Large intestine (tissue), 3 donors: ENCODE measurements around the gene CDK5RAP1. TPM values are rescaled to one million over a fixed set of nuclear protein-coding genes. Genes with fewer than 3 reads are reported as not detected.

Experiments
- DNase-seq, 2 donors: peaks; one replicate each; pipeline versions ENCODE4 v3.0.0 to v3.0.0-alpha.2; 2013
- H3K27ac ChIP-seq: one replicate; pipeline ENCODE4 v1.5.1; 2013; ENCODE audit warnings: low read length
- H3K27me3 ChIP-seq: 2 replicates; pipeline ENCODE4 v1.6.1; 2013; ENCODE audit warnings: low read length; ENCODE audit not compliant: control insufficient read depth, insufficient read depth
- H3K36me3 ChIP-seq: 2 replicates; pipeline ENCODE4 v1.6.1; 2013; ENCODE audit warnings: low read length; ENCODE audit not compliant: control insufficient read depth, insufficient read depth
- H3K4me1 ChIP-seq: one replicate; pipeline ENCODE4 v1.6.1; 2013; ENCODE audit warnings: low read length; ENCODE audit not compliant: control insufficient read depth, insufficient read depth
- H3K4me3 ChIP-seq: one replicate; pipeline ENCODE4 v1.5.1; 2013; ENCODE audit warnings: low read length
- H3K9me3 ChIP-seq: one replicate; pipeline ENCODE4 v1.6.1; 2013; ENCODE audit warnings: mild to moderate bottlenecking, low read depth, low read length, moderate library complexity; ENCODE audit not compliant: control insufficient read depth
- WGBS: methylation state at CpG from one replicate; pipeline ENCODE4 v1.1.5; 2013; ENCODE audit warnings: low lambda C conversion rate; ENCODE audit not compliant: insufficient coverage; 5-methylcytosine and 5-hydroxymethylcytosine counted together
- polyA plus RNA-seq: library from polyadenylated mRNA; unstranded; fragments of 120-200 nt; gene quantifications from one replicate; pipeline ENCODE4 v1.2.1, GENCODE V29; 2013

The CDK5RAP1 gene
- polyA plus RNA-seq, 1 donor, result 32.5 TPM

DNA sequence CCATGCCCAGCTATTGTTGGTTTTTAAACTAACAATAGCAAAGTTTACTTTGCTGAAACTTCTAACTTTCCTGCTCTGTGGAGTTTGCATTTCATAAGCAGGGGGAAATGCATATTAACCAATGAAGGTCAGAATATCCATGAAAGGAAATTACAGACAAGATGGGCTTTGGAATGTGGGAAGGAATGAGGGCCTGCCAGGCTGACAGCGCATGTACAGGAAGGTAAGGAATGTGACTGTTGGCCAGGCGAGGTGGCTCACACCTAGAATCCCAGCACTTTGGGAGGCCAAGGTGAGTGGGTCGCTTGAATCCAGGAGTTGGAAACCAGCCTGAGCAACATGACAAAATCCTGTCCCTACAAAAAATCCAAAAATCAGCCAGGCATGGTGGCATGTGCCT is 49.6 kb downstream of the CDK5RAP1 start:
- WGBS, result no CpG with 5 or more reads among the region's 3 CpGs
- Histone ChIP-seq H3K4me3 (no peak overlapping the region), H3K27me3 (no peaks in the 10 kb centered on the region), H3K27ac (no peak overlapping the region), H3K36me3 (peaks cover 13% of the 10 kb centered on the region), H3K9me3 (no peaks in the 10 kb centered on the region), H3K4me1 (no peaks in the 10 kb centered on the region)
- no peak for DNase-seq

DNA sequence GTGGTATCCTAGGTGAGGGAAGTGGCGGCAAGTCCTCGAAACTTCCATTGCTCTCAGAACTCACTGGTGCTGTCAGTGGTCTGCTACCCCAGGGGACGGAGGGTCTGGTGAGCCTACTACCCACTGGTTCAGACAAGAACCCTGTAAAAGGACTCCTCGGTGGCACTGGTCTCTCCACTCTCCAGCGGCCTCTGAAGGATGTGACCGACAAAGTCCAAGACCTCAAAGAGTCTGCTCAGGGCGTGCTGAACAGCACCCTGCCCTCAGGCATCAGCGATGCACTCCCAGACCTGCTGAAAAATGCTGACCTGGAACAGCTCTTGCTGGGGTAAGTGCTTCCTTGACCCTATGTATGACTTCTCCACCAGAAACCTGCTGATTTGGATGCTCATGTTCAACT is 51.8 kb downstream of the CDK5RAP1 start:
- Histone ChIP-seq H3K4me1 (no peaks in the 10 kb centered on the region), H3K36me3 (peaks cover 12% of the 10 kb centered on the region), H3K27ac (no peak overlapping the region), H3K4me3 (no peak overlapping the region), H3K9me3 (no peaks in the 10 kb centered on the region), H3K27me3 (no peaks in the 10 kb centered on the region)
- no CpG with 5 or more reads among the region's 8 CpGs for WGBS
- no peak for DNase-seq

DNA sequence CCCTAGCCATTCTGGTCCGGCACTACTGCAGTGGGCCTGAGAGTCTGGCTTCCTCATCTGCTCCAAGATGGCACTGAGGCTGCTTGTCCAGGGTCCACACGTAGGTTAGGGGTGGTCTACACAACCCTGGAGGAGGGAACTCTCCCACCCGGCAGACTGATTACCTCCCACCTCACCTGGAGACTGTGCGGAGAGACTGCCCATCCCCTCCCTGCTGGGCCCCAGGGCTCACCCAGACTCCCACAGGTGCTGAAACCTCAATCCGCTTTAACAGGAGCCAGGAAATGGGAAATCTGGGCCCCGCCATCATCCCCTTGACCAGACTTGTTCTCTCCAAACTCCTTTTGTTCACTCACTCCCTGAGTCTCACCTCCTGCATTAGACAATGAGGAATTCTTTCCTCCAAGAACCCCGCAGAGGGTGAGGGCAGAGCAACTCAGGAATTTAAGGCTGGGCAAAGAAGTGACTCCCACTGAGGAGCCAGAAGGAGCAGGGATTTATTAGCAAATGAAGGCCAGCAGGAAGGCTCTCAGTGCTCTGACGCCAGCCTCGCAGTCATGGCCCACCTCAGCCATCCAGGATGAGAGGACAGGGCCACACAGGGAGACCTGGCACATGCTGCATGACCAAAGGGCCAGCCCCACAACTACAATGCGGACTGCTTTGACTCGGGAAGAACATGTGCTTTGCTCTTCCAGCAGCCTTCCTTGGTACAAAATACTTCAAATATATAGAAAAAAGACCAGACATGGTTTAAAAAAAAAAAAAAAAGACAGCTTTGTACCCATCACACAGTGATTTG is 53.0 kb downstream of the CDK5RAP1 start:
- WGBS, result 100% methylated on average over 1 of the region's 11 CpGs
- no peak overlapping the region for H3K27ac ChIP-seq
- peaks cover 11% of the 10 kb centered on the region for H3K36me3 ChIP-seq

DNA sequence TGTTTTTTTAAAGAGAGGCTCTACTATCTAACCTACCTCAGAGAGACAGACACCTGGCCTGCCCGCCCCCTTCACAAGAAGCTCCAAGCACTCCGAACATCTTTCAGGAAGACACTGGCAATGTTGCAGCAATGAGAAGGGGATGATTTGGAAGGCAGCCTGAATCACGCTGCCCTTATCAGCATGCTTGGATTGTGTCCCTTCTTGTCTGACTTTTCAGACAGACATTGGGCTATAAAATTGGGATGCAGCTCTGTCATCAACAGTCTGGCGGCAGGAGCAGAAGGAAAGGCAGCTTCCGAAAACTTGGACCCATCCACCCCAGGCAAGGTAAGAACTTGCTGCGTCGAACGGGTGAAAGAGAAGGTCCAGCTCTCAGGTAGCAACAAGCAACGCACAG is 56.0 kb downstream of the CDK5RAP1 start:
- DNase-seq, result no peak
- peaks cover 6% of the 10 kb centered on the region for H3K36me3 ChIP-seq
- no peak overlapping the region for H3K4me3 ChIP-seq
- H3K9me3 ChIP-seq, result no peaks in the 10 kb centered on the region
- no peaks in the 10 kb centered on the region for H3K27me3 ChIP-seq
- no peak overlapping the region for H3K27ac ChIP-seq
- no peaks in the 10 kb centered on the region for H3K4me1 ChIP-seq
- no CpG with 5 or more reads among the region's 9 CpGs for WGBS

More for the DNA sequence above, 53.0 kb downstream of the CDK5RAP1 start:
- no peaks in the 10 kb centered on the region for H3K9me3 ChIP-seq
- H3K27me3 ChIP-seq, result no peaks in the 10 kb centered on the region
- no peak overlapping the region for H3K4me3 ChIP-seq
- no peaks in the 10 kb centered on the region for H3K4me1 ChIP-seq
- no peak for DNase-seq

DNA sequence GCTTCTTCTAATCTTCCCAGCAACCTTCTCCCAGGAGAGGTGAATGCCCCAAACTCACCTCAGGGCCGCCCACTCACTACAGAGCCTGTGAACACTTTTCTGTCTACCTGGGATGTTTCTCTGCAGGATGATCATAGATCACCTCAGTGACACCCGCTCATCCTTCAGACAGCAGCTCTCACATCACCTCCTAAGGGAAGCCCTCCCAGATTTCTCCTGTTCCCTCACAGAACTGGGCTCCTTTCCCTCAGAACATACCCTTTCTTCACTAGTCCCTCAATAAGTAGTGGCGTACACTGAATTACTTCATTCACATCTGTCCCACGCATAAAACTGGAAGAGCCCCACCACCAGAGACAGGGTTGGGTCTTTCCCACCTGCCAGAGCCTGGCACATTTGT is 57.8 kb downstream of the CDK5RAP1 start:
- Histone ChIP-seq H3K27ac (no peak overlapping the region), H3K27me3 (no peaks in the 10 kb centered on the region), H3K36me3 (no peaks in the 10 kb centered on the region), H3K4me3 (no peak overlapping the region), H3K4me1 (no peaks in the 10 kb centered on the region), H3K9me3 (no peaks in the 10 kb centered on the region)
- DNase-seq, result no peak
- WGBS, result no CpG with 5 or more reads among the region's 4 CpGs

DNA sequence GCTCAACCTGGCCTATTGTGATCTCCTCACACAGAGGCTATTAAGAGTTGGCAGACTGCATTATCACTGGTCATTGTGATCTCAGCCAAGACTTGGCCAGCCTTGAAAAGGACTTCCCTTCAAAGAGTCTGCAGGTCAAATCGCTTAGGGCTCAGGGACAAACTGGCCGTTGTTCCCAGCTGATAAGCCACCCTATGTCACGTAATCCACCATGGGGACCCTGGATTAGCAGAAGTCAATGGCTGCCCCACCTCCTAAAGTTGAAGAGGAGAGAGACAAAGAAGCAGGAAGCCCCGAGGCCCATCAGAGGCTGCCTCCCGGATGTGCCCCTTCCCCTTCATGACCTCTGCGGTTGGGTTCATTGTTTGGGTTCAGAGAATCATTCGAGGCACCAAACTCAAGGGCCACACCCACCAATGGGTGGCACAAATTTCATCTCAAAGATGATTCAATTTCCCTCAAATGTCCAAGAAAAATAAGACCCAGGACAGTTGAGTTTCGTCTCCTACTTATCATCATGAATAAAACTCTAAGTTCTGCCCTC is 61.7 kb downstream of the CDK5RAP1 start:
- H3K4me1 ChIP-seq, result no peaks in the 10 kb centered on the region
- H3K36me3 ChIP-seq, result no peaks in the 10 kb centered on the region
- H3K27me3 ChIP-seq, result no peaks in the 10 kb centered on the region
- H3K27ac ChIP-seq, result no peak overlapping the region
- H3K4me3 ChIP-seq, result no peak overlapping the region
- H3K9me3 ChIP-seq, result no peaks in the 10 kb centered on the region
- no CpG with 5 or more reads among the region's 8 CpGs for WGBS
- DNase-seq, result no peak

GRCh38 chr20:33338467-33339258 is 62.7 kb downstream of the CDK5RAP1 start:
- Histone ChIP-seq H3K4me1 (no peaks in the 10 kb centered on the region), H3K27ac (no peak overlapping the region), H3K4me3 (no peak overlapping the region), H3K27me3 (no peaks in the 10 kb centered on the region), H3K9me3 (no peaks in the 10 kb centered on the region), H3K36me3 (no peaks in the 10 kb centered on the region)
- DNase-seq, result no peak
- 88% methylated on average over 1 of the region's 5 CpGs for WGBS

DNA sequence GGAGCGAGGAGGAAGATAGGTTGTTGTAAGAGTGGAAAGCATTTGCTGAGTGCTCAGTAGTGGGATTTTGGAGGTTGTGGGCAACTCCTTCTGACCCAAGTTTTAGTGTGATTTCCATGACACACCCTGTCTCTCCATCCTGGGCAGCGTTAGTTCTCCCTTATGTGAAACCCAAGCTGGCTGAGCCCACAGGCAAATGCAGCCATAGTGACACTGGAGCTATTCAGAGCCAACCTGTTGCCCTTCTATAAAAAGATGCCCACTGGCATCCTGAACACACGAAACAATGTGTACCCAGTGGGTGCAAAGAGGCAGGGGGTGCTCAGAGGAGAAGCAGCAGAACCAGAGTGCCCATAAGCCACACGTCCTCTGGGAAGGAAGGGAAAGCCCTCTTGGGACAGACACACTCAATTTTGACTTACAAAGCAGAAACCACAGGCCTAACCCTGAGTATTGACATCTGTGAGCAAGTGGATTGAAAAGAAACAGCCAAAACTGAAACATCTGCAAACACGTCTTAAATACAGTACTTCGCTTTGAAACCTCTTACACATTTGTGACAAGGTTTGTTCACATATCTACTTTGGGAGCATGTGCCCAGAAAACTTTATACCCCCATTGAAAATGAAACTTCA is 63.7 kb downstream of the CDK5RAP1 start:
- WGBS, result no CpG with 5 or more reads among the region's 6 CpGs
- Histone ChIP-seq H3K4me1 (no peaks in the 10 kb centered on the region), H3K4me3 (no peak overlapping the region), H3K27ac (no peak overlapping the region), H3K27me3 (no peaks in the 10 kb centered on the region), H3K9me3 (no peaks in the 10 kb centered on the region), H3K36me3 (no peaks in the 10 kb centered on the region)
- DNase-seq, result no peak

DNA sequence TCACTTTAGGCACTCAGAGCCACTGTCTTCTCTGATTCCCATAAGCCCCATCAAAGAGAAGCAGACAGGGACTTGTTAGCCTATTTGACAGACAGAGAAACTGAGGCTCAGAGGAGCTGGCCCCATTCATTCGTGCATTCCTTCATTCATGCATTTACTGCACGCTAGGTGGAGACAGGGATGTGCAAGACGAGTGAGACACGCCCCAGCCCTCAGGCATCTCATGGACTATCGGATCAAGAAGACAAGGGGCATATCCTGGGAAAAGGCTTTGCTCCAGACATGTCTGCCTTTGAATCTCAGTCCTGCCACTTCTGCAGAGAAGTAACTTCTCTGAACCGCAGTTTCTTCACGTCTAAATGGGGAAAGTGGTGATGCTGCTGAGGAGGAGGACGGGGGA is 64.2 kb downstream of the CDK5RAP1 start:
- no peaks in the 10 kb centered on the region for H3K27me3 ChIP-seq
- no peaks in the 10 kb centered on the region for H3K36me3 ChIP-seq
- no CpG with 5 or more reads among the region's 8 CpGs for WGBS
- H3K9me3 ChIP-seq, result no peaks in the 10 kb centered on the region
- DNase-seq, result no peak
- no peaks in the 10 kb centered on the region for H3K4me1 ChIP-seq
- H3K27ac ChIP-seq, result no peak overlapping the region
- no peak overlapping the region for H3K4me3 ChIP-seq

DNA sequence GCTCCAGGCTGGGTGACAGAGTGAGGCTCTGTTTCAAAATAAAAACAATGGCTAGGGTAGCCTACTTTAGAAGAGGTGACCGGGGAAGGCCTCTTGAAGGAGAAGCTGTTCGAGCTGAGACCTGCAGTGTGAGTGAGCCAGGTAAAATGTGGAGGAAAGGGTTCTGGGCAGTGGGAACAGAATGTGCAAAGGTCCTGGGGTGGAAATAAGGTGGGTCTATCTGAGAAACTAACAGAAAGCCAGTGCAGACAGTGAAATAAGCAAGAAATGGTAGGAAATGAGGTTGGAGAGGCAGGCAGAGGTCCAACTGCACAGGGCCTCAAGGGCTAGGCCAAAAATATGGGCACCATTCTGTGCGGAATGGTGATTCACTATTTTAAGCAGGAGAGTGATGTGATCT is 64.9 kb downstream of the CDK5RAP1 start:
- Histone ChIP-seq H3K4me3 (no peak overlapping the region), H3K9me3 (no peaks in the 10 kb centered on the region), H3K27me3 (no peaks in the 10 kb centered on the region), H3K27ac (no peak overlapping the region), H3K4me1 (no peaks in the 10 kb centered on the region), H3K36me3 (no peaks in the 10 kb centered on the region)
- 80% methylated on average over 1 of the region's 3 CpGs for WGBS
- no peak for DNase-seq
